Endothelial cell (in vitro differentiated cells): ENCODE measurements around the gene PCDHA2. TPM values are rescaled to one million over a fixed set of nuclear protein-coding genes. Genes with fewer than 3 reads are reported as not detected.
"Not testable (repeated sequence)": the region's sequence is repeated elsewhere in the genome, so short reads cannot be mapped to it uniquely, and the experiment has no call there.

Experiments
- DNase-seq: peaks from one replicate; pipeline ENCODE4 v3.0.0; 2021; ENCODE audit warnings: low spot score
- H3K27ac Mint-ChIP-seq: one replicate; pipeline ENCODE4 v1.8.0; 2021; ENCODE audit warnings: mixed read lengths, inconsistent platforms; ENCODE audit not compliant: unreplicated experiment
- H3K27me3 Mint-ChIP-seq: one replicate; pipeline ENCODE4 v1.8.0; 2021; ENCODE audit warnings: mild to moderate bottlenecking, moderate library complexity, mixed read lengths, inconsistent platforms; ENCODE audit not compliant: unreplicated experiment
- H3K36me3 Mint-ChIP-seq: one replicate; pipeline ENCODE4 v1.8.0; 2021; ENCODE audit warnings: mild to moderate bottlenecking, low read depth, mixed read lengths, inconsistent platforms; ENCODE audit not compliant: unreplicated experiment
- H3K4me1 Mint-ChIP-seq: one replicate; pipeline ENCODE4 v1.8.0; 2021; ENCODE audit warnings: mild to moderate bottlenecking, mixed read lengths, inconsistent platforms; ENCODE audit not compliant: unreplicated experiment
- H3K4me3 Mint-ChIP-seq: one replicate; pipeline ENCODE4 v1.8.0; 2021; ENCODE audit warnings: mild to moderate bottlenecking, mixed read lengths, inconsistent platforms; ENCODE audit not compliant: unreplicated experiment
- H3K9me3 Mint-ChIP-seq: one replicate; pipeline ENCODE4 v1.8.0; 2021; ENCODE audit warnings: mixed read lengths, inconsistent platforms; ENCODE audit not compliant: unreplicated experiment
- total RNA-seq: library from RNA; stranded (reverse); fragmentation: NEBNext Ultra II Directional; extraction: Animal tissue kit (Norgen Biotek cat#: 25700); gene quantifications from one replicate; pipeline ENCODE4 v1.2.1, GENCODE V29; 2021; ENCODE audit not compliant: unreplicated experiment
- TF ChIP-seq, protein P1 (sequence below): fragments of 200-600 bp; sonication (generic); IDR thresholded peaks from one replicate; pipeline ENCODE4 v1.5.0; 2021; ENCODE audit warnings: antibody characterized with exemption; ENCODE audit not compliant: unreplicated experiment

PCDHA2 gene
- total RNA-seq, 1 donor from 2014 or later: 4.2 TPM

DNA sequence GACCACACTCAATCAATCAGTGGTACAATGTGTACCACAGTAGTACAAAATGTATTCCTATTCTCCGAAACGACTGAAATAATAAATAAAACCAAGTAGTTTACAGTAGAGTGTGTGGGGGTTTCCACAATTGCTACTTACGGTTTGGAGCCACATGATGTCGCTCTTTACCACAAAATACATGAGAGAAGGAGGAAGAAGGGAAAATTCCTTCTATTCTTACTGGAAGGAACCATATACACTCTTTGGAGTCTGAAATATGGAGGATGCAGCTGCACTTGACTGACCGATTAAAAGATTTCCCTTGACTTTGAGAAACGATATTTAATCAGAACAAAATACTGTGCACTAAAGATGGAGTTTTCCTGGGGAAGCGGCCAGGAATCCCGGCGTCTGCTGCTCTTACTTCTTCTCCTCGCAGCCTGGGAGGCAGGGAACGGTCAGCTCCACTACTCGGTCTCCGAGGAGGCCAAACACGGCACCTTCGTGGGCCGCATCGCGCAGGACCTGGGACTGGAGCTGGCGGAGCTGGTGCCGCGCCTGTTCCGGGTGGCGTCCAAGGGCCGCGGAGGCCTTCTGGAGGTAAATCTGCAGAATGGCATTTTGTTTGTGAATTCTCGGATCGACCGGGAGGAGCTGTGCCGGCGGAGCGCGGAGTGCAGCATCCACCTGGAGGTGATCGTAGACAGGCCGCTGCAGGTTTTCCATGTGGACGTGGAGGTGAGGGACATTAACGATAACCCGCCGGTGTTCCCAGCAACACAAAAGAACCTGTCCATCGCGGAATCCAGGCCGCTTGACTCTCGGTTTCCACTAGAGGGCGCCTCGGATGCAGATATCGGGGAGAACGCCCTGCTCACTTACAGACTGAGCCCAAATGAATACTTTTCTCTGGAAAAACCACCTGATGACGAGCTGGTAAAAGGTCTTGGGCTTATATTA lies 12.5 kb downstream of the PCDHA2 start, which contains the start of gene PCDHA4:
Gene PCDHA4 (plus strand): TSS at position 235 of the 942 bp plus-strand sequence.
- Mint-ChIP-seq H3K27ac (no peak within 1 kb of the TSS), H3K4me3 (peak within 1 kb of the TSS; percentile 87), H3K4me1 (peaks cover 10% of the 10 kb centered on the region), H3K27me3 (peaks cover 4% of the 10 kb centered on the region), H3K9me3 (no peaks in the 10 kb centered on the region), H3K36me3 (peaks cover 14% of the 10 kb centered on the region)
- TF ChIP-seq, protein P1, sequence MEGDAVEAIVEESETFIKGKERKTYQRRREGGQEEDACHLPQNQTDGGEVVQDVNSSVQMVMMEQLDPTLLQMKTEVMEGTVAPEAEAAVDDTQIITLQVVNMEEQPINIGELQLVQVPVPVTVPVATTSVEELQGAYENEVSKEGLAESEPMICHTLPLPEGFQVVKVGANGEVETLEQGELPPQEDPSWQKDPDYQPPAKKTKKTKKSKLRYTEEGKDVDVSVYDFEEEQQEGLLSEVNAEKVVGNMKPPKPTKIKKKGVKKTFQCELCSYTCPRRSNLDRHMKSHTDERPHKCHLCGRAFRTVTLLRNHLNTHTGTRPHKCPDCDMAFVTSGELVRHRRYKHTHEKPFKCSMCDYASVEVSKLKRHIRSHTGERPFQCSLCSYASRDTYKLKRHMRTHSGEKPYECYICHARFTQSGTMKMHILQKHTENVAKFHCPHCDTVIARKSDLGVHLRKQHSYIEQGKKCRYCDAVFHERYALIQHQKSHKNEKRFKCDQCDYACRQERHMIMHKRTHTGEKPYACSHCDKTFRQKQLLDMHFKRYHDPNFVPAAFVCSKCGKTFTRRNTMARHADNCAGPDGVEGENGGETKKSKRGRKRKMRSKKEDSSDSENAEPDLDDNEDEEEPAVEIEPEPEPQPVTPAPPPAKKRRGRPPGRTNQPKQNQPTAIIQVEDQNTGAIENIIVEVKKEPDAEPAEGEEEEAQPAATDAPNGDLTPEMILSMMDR: peak; percentile 83
- peak; percentile 88 for DNase-seq

DNA sequence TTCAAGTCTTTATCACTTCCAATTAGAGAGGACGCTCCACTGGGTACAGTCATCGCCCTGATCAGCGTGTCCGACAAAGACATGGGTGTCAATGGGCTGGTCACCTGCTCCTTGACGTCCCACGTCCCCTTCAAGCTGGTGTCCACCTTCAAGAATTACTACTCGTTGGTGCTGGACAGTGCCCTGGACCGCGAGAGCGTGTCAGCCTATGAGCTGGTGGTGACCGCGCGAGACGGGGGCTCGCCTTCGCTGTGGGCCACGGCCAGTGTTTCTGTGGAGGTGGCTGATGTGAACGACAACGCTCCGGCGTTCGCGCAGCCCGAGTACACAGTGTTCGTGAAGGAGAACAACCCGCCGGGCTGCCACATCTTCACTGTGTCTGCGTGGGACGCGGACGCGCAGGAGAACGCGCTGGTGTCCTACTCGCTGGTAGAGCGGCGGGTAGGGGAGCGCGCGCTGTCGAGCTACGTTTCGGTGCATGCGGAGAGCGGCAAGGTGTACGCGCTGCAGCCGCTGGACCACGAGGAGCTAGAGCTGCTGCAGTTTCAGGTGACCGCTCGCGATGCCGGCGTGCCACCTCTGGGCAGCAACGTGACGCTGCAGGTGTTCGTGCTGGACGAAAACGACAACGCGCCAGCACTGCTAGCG lies 13.7 kb downstream of the PCDHA2 start:
- DNase-seq, H3K9me3 Mint-ChIP-seq, H3K27me3 Mint-ChIP-seq, H3K27ac Mint-ChIP-seq, H3K4me1 Mint-ChIP-seq: not testable (repeated sequence)
- Mint-ChIP-seq H3K36me3 (peaks cover 12% of the 10 kb centered on the region), H3K4me3 (peak overlapping the region; percentile 87)

DNA sequence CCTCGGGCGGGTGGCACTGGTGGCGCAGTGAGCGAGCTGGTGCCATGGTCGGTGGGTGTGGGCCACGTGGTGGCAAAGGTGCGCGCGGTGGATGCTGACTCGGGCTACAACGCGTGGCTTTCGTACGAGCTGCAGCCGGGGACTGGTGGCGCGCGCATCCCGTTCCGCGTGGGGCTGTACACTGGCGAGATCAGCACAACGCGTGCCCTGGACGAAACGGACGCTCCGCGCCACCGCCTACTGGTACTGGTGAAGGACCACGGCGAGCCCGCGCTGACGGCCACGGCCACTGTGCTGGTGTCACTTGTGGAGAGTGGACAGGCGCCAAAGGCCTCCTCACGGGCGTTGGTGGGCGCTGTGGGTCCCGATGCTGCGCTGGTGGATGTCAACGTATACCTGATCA lies 14.2 kb downstream of the PCDHA2 start:
- TF ChIP-seq, protein P1: no peak
- peaks cover 2% of the 10 kb centered on the region for H3K27me3 Mint-ChIP-seq
- peaks cover 10% of the 10 kb centered on the region for H3K4me1 Mint-ChIP-seq
- no peak overlapping the region for H3K4me3 Mint-ChIP-seq
- no peaks in the 10 kb centered on the region for H3K9me3 Mint-ChIP-seq
- DNase-seq: no peak
- H3K36me3 Mint-ChIP-seq: peaks cover 7% of the 10 kb centered on the region
- H3K27ac Mint-ChIP-seq: no peak overlapping the region

DNA sequence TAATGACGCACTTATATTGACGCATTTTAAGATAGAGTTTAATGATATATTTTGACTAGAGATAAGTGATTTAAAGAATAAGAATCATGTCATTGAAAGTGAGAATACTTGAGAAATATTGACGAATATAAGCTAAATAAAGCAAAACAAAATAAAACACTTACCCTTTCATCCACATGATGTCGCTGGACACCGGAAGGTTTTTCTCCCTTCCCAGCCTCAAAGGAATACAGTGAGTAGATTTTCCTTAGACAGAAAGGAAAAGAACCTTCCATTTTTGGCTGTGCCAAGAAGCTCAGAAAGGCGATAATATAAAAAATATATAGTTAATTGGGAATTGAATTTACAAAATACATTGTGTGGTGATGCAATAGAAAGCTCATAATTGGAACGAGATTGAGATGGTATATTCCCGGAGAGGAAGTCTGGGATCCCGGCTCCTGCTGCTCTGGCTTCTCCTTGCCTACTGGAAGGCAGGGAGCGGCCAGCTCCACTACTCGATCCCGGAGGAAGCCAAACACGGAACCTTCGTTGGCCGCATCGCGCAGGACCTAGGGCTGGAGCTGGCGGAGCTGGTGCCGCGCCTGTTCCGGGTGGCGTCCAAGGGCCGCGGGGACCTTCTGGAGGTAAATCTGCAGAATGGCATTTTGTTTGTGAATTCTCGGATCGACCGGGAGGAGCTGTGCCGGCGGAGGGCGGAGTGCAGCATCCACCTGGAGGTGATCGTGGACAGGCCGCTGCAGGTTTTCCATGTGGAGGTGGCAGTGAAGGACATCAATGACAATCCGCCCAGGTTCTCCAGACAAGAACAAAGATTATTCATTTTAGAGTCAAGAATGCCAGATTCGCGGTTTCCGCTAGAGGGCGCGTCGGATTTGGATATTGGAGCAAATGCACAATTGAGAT lies 27.0 kb downstream of the PCDHA2 start, which contains the start of gene PCDHA5:
Gene PCDHA5 (plus strand): TSS at position 239 of the 906 bp plus-strand sequence.
- Mint-ChIP-seq H3K4me3 (no peak within 1 kb of the TSS), H3K36me3 (peaks cover 12% of the 10 kb centered on the region), H3K9me3 (no peaks in the 10 kb centered on the region), H3K27ac (no peak within 1 kb of the TSS), H3K4me1 (no peaks in the 10 kb centered on the region), H3K27me3 (no peaks in the 10 kb centered on the region)
- no peak for DNase-seq
- TF ChIP-seq, protein P1: no peak

DNA sequence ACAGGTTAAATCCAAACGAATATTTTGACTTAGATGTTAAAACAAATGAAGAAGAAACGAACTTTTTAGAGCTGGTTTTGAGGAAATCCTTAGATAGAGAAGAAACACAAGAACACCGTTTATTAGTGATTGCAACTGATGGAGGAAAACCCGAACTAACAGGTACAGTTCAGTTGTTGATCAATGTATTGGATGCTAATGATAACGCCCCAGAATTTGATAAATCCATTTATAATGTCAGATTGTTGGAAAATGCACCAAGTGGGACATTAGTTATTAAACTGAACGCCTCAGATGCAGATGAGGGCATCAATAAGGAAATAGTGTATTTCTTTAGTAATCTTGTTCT lies 27.6 kb downstream of the PCDHA2 start:
- Mint-ChIP-seq H3K4me1 (peaks cover 3% of the 10 kb centered on the region), H3K36me3 (peaks cover 12% of the 10 kb centered on the region), H3K27me3 (no peaks in the 10 kb centered on the region), H3K27ac (no peak overlapping the region), H3K4me3 (no peak overlapping the region), H3K9me3 (no peaks in the 10 kb centered on the region)
- DNase-seq: no peak
- TF ChIP-seq, protein P1: no peak

DNA sequence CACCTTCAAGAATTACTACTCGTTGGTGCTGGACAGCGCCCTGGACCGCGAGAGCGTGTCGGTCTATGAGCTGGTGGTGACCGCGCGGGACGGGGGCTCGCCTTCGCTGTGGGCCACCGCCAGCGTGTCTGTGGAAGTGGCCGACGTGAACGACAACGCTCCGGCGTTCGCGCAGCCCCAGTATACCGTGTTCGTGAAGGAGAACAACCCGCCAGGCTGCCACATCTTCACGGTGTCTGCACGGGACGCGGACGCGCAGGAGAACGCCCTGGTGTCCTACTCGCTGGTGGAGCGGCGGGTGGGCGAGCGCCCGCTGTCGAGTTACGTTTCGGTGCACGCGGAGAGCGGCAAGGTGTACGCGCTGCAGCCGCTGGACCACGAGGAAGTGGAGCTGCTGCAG lies 28.3 kb downstream of the PCDHA2 start:
- H3K4me3 Mint-ChIP-seq, DNase-seq, H3K9me3 Mint-ChIP-seq, H3K4me1 Mint-ChIP-seq, H3K27me3 Mint-ChIP-seq, H3K27ac Mint-ChIP-seq: not testable (repeated sequence)
- peaks cover 12% of the 10 kb centered on the region for H3K36me3 Mint-ChIP-seq
